Measurements from ENCODE around the gene FOXN1.

GRCh38 chr17:28540231-28540630, 34.1 kb downstream of the FOXN1 start:
- TF ChIP-seq CTCF (conservative IDR thresholded peaks at IDR 0.05; ENCODE audit: low read depth, low read length): no peak
- TF ChIP-seq RCOR1 (IDR thresholded peaks at IDR 0.05; ENCODE audit: insufficient replicate concordance, low read length): no peak
- TF ChIP-seq NFE2L2 (IDR thresholded peaks at IDR 0.05; ENCODE audit: low read depth, low read length): no peak
- TF ChIP-seq POLR2A (IDR thresholded peaks at IDR 0.05; ENCODE audit: low read depth, low read length): no peak
